ENCODE results near the gene TMEM161B.

- TF ChIP-seq EZH2phosphoT487 (conservative IDR thresholded peaks at IDR 0.05; ENCODE audit: low read length), result no peak
- no peak for TF ChIP-seq CTCF (IDR thresholded peaks at IDR 0.05; ENCODE audit: insufficient read depth, low read length, poor library complexity, severe bottlenecking)
Observed at GRCh38 chr5:88287846-88288527, 19.3 kb upstream of the TMEM161B start.

All from SU-DHL-6 (cell line).